Measurements from ENCODE around the gene NEUROG3.

Gene NEUROG3, protein sequence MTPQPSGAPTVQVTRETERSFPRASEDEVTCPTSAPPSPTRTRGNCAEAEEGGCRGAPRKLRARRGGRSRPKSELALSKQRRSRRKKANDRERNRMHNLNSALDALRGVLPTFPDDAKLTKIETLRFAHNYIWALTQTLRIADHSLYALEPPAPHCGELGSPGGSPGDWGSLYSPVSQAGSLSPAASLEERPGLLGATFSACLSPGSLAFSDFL

DNA sequence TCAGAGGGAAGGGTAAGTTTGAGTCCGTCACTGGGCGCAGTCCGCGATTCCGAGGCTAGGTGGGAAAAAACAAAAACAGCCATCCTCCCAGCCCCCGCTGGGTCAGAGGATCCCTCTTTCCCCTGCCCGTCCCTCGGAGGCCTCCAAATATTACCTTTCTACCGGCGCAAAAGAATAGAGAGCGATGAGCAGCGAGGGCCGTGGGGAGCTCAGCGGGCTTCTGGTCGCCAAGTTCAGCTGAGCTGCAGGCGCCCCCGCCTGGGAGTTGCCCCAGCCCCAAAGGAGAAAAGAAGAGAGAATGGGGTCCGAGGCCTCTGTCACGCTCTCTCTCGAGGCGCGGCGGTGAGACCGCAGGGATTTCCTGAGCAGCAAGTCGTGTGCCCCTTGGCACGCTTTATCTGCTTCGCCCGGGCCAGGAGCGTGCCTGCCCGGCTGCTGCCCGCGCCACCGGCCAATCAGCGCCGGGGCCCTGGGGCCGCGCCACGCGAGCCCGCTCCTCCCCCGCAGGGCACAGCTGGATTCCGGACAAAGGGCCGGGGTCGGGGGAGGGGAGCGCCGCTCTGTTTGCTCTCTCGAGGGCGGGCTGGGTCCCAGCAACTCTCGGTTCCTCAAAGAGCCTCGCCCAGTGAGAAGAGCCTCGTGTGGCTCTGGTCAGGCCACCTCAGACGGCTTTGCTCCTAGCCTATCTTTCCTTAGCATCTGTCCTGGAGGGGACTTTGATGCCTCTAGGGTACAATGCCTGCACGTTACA is at the start of gene NEUROG3:
NEUROG3 (minus strand) TSS at position 367 of the 751 bp plus-strand sequence. CDS start 379 bp downstream, outside the sequence.
- peak; percentile 78 for DNase-seq (ENCODE audit: low spot score)
- in situ Hi-C loops (cut with MboI; ENCODE audit: low pct_unique_long_range_greater_than_20kb, low sequenced_read_pairs, unreplicated experiment) = no loop called here
- TF ChIP-seq, protein P1, sequence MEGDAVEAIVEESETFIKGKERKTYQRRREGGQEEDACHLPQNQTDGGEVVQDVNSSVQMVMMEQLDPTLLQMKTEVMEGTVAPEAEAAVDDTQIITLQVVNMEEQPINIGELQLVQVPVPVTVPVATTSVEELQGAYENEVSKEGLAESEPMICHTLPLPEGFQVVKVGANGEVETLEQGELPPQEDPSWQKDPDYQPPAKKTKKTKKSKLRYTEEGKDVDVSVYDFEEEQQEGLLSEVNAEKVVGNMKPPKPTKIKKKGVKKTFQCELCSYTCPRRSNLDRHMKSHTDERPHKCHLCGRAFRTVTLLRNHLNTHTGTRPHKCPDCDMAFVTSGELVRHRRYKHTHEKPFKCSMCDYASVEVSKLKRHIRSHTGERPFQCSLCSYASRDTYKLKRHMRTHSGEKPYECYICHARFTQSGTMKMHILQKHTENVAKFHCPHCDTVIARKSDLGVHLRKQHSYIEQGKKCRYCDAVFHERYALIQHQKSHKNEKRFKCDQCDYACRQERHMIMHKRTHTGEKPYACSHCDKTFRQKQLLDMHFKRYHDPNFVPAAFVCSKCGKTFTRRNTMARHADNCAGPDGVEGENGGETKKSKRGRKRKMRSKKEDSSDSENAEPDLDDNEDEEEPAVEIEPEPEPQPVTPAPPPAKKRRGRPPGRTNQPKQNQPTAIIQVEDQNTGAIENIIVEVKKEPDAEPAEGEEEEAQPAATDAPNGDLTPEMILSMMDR (IDR thresholded peaks at IDR 0.05; ENCODE audit: extremely low read depth, insufficient read depth, missing control alignments) = no peak

DNA sequence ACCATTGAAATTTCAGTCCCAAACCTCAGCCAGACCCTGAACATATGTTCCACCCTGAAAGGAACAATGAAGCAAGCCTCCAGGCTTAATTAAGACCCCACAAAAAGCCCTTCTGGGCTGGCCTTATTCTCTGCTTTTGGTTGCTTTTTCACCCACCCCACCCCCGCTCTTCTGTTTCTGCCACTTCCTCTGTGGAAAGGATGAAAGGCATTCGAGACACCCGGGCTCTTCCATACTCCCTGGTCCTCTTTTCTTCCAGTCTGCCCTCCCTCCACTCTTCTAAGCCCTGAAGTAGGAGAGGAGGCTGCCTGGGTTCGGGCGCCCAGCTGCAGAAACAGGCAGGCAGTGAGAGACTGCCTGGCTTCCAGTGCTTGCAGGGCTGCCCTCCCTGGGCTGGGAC is 47.4 kb upstream of the NEUROG3 start:
- no peak for DNase-seq (ENCODE audit: low spot score)
- TF ChIP-seq, protein P1 (IDR thresholded peaks at IDR 0.05; ENCODE audit: extremely low read depth, insufficient read depth, missing control alignments) = no peak
- in situ Hi-C loops (cut with MboI; ENCODE audit: low pct_unique_long_range_greater_than_20kb, low sequenced_read_pairs, unreplicated experiment) = no loop called here

DNA sequence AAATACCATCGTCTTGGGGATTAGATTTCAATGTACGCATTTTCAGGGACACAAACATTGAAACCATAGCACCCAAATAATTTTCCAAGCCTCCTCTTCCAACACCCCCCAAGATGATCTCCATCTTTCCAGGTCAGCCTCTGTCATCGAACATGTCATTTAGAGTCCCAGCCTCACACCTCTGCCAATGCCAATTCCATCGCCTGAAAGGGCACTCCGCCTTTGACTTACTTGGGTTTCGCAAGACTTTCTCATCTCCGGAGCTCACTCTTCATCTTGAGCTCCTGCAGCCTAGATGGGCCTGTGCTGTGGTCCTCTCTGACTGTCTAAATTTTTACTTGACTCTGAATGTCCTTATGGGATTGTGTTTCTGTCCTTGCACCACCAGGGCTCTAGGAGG is 46.4 kb upstream of the NEUROG3 start:
- in situ Hi-C loops (cut with MboI; ENCODE audit: low pct_unique_long_range_greater_than_20kb, low sequenced_read_pairs, unreplicated experiment) = no loop called here
- no peak for DNase-seq (ENCODE audit: low spot score)
- TF ChIP-seq, protein P1 (IDR thresholded peaks at IDR 0.05; ENCODE audit: extremely low read depth, insufficient read depth, missing control alignments) = no peak

DNA sequence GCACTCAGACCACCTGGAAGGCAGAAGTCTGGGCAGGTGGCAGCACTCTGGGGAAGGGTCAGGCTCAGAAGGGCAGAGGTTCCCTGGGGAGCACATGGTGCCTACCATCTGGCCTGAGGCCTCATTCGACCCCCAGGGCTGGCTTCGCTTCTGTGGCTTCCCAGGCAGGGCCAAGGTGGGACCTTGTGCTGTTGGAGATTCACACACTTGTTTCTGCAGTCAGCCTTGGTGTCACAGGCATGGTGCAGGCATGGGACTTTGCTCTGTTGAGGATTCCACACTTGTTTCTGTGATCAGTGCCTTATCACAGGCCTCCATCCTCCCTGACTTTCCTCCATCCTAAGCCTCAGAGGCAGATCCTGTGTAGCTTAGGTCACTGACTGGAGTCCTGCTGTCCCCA is 45.5 kb upstream of the NEUROG3 start:
- in situ Hi-C loops (cut with MboI; ENCODE audit: low pct_unique_long_range_greater_than_20kb, low sequenced_read_pairs, unreplicated experiment) = no loop called here
- no peak for DNase-seq (ENCODE audit: low spot score)
- TF ChIP-seq, protein P1 (IDR thresholded peaks at IDR 0.05; ENCODE audit: extremely low read depth, insufficient read depth, missing control alignments) = no peak

DNA sequence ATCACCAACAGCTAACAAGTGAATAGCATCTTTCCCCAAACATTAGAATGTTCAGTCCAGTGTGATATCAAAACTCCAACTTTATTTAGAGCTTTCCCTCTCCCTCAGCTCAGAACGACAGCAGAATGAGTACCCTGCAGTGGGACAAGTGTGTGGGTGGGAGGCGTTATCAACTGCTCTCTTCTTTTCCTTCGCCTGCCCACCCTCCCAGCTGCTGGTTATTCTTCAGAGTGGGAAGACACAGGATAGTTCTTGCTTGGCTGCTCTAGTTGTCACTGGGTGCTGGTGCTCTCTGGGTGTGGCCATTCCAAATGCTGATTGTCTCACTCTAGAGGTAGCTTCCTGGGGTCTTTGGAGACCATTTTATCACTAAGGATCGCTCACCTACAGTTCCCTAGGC is 43.1 kb upstream of the NEUROG3 start:
- in situ Hi-C loops (cut with MboI; ENCODE audit: low pct_unique_long_range_greater_than_20kb, low sequenced_read_pairs, unreplicated experiment) = no loop called here
- TF ChIP-seq, protein P1 (IDR thresholded peaks at IDR 0.05; ENCODE audit: extremely low read depth, insufficient read depth, missing control alignments) = no peak
- no peak for DNase-seq (ENCODE audit: low spot score)

DNA sequence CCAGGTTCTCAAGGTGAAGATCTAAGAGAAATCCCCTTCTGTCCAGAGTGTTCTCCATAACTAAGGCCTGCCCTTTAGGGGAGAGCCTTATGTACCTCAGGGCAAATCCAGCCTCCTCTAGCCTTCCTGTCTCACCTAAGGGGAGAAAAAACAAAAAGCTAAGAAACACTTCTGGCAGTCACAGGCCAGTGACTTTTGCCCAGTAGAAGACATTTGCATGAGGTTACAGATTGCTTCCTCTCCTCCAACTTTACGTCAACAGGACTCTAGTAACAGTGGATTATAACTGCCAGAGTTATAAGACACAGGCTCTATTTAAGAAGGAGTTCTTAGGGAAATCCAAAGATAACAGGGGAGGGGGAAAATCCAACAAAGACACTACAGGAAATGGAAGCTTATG is 40.9 kb upstream of the NEUROG3 start:
- TF ChIP-seq, protein P1 (IDR thresholded peaks at IDR 0.05; ENCODE audit: extremely low read depth, insufficient read depth, missing control alignments) = no peak
- in situ Hi-C loops (cut with MboI; ENCODE audit: low pct_unique_long_range_greater_than_20kb, low sequenced_read_pairs, unreplicated experiment) = no loop called here

More for the DNA sequence above, 40.9 kb upstream of the NEUROG3 start:
- DNase-seq (ENCODE audit: low spot score) = no peak
